Body of pancreas (tissue), 4 donors: ENCODE data around the gene IFNG-AS1.

Source experiments
- CTCF ChIP-seq, 7 experiments: fragments of 450-650 bp in 4 of 7; fragments of 200-600 bp in 3 of 7; sonication (generic) in 3 of 7; IDR thresholded peaks; one replicate each; pipeline ENCODE4 v1.5.1; 2016 to 2019; ENCODE audit warnings: antibody characterized with exemption in 7 of 7
- POLR2A ChIP-seq, 3 donors: fragments of 450-650 bp; IDR thresholded peaks; one replicate each; pipeline ENCODE4 v1.6.1; 2016; ENCODE audit warnings: antibody characterized with exemption in 3 of 3, mild to moderate bottlenecking in 2 of 3

- TF ChIP-seq CTCF (IDR thresholded peaks at IDR 0.05) (no peak), POLR2A (IDR thresholded peaks at IDR 0.05) (no peak)
Measured at GRCh38 chr12:68031174-68031573, 41.9 kb downstream of the IFNG-AS1 start.
